ENCODE data around the gene TMEM179.

DNA sequence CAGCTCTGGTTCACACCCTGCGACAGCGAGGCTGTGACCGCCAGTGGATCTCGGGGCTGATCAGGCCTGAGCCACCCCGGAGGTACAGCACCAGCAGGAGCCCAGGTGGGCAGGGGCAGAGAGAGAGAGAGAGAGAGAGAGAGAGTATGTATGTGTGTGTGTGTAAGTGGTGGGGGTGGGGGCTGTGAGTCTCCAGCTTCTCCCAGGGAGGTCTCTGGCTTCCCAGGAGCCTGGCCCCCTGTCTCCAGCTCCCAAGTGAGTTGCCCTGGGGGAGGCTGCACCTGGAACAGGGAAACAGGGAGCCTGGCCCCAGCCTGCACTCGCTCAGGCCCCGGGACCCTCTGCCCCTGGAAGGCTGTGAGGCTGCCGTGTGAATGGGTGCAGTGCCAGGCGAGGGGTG, 23.1 kb downstream of the TMEM179 start:
- TF ChIP-seq, protein P1, sequence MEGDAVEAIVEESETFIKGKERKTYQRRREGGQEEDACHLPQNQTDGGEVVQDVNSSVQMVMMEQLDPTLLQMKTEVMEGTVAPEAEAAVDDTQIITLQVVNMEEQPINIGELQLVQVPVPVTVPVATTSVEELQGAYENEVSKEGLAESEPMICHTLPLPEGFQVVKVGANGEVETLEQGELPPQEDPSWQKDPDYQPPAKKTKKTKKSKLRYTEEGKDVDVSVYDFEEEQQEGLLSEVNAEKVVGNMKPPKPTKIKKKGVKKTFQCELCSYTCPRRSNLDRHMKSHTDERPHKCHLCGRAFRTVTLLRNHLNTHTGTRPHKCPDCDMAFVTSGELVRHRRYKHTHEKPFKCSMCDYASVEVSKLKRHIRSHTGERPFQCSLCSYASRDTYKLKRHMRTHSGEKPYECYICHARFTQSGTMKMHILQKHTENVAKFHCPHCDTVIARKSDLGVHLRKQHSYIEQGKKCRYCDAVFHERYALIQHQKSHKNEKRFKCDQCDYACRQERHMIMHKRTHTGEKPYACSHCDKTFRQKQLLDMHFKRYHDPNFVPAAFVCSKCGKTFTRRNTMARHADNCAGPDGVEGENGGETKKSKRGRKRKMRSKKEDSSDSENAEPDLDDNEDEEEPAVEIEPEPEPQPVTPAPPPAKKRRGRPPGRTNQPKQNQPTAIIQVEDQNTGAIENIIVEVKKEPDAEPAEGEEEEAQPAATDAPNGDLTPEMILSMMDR (IDR thresholded peaks at IDR 0.05), result no peak
- no peak for TF ChIP-seq POLR2A (IDR thresholded peaks at IDR 0.05)
